ENCODE measurements around the gene SULT2A1. TPM values are rescaled to one million over a fixed set of nuclear protein-coding genes. Genes with fewer than 3 reads are reported as not detected.

SULT2A1 gene
- total and polyA plus RNA-seq, 2 of the 8 experiments (the other 6 are each of a cell fraction or from before 2014, with no cell fraction given), result not detected

GRCh38 chr19:47848425-47848822 is 37.7 kb downstream of the SULT2A1 start:
- peak; percentile 95; the same call in 1 of the 2 replicates for TF ChIP-seq KDM1A (IDR thresholded peaks at IDR 0.05; ENCODE audit: borderline replicate concordance, low read length)
- TF ChIP-seq KDM4A (IDR thresholded peaks at IDR 0.05; ENCODE audit: low read depth, low read length, severe bottlenecking), result no peak
- H2AK5ac ChIP-seq (ENCODE audit: low read depth, low read length), result no peak overlapping the region
- peak overlapping the region; percentile 26 to 52 (median 34); a peak in 7 of 8 replicates for H3K4me3 ChIP-seq (ENCODE audit: extremely low read depth in 1 of 4, insufficient read depth in 2 of 4, low read depth in 3 of 4, low read length in 4 of 4)
- H3K4ac ChIP-seq (replicated peaks; ENCODE audit: insufficient read length, low read depth, low read length), result peak overlapping the region; percentile 2
- H4K8ac ChIP-seq (ENCODE audit: extremely low read depth, insufficient read depth, low read length), result no peak overlapping the region
- H4K91ac ChIP-seq (replicated peaks; ENCODE audit: insufficient read length, low read length), result peak overlapping the region; percentile 77
- peak overlapping the region; percentile 83 for H3K27ac ChIP-seq (ENCODE audit: low read depth, low read length)
- peak overlapping the region; percentile 94 for H2BK5ac ChIP-seq (ENCODE audit: low read depth, low read length)
- H3K23ac ChIP-seq (ENCODE audit: insufficient read length), result no peak overlapping the region
- no peaks in the 10 kb centered on the region for H3K79me1 ChIP-seq (ENCODE audit: low read depth, low read length)
- H3K9ac ChIP-seq (replicated peaks in 1 of 4; ENCODE audit: extremely low read depth in 1 of 4, low read depth in 3 of 4, low read length in 3 of 4), result peak overlapping the region in 2 of 4 experiments; percentile 29 to 45; a peak in 2 of 7 replicates
- H2BK15ac ChIP-seq (ENCODE audit: low read length), result peak overlapping the region; percentile 77; the same call in 1 of the 2 replicates
- DNase-seq (ENCODE audit: low read depth in 1 of 2, low spot score in 2 of 2), result no peak
- no peak overlapping the region for H2BK120ac ChIP-seq (replicated peaks; ENCODE audit: low read depth, low read length)
- no peak overlapping the region for H3K56ac ChIP-seq (replicated peaks; ENCODE audit: insufficient read length, low read depth, low read length)
- no peaks in the 10 kb centered on the region for H4K20me1 ChIP-seq (replicated peaks in 1 of 2; ENCODE audit: control insufficient read depth in 1 of 2, insufficient read depth in 2 of 2, low read length in 2 of 2)
- no peaks in the 10 kb centered on the region for H3K79me2 ChIP-seq (ENCODE audit: control insufficient read depth in 1 of 2, insufficient read depth in 2 of 2, low read length in 2 of 2)
- CTCF ChIA-PET (ENCODE audit: partially characterized antibody), result interaction anchor here (0.6 to 6.4 kb wide), 19 partner anchors 9 to 410 kb away, joined by 3 to 83 read pairs (median 4); partner anchors contain the start of gene CRX
- H3K36me3 ChIP-seq (ENCODE audit: control insufficient read depth in 2 of 4, insufficient read depth in 4 of 4, low read length in 3 of 4), result no peaks in the 10 kb centered on the region
- WGBS, 2 experiments (ENCODE audit: extremely low coverage in 1 of 2, insufficient coverage in 1 of 2, insufficient read length in 1 of 2, insufficient replicate concordance in 2 of 2, low coverage in 1 of 2, low lambda C conversion rate in 2 of 2, missing lambda C conversion rate in 1 of 2), result 61% methylated on average over 10 of the region's 10 CpGs; no CpG with 5 or more reads in 1 of the 2 experiments
- peak overlapping the region; percentile 49 for H2BK20ac ChIP-seq (ENCODE audit: low read length)
- H3K27me3 ChIP-seq (replicated peaks in 1 of 4; ENCODE audit: control insufficient read depth in 3 of 4, extremely low read depth in 1 of 4, insufficient read depth in 3 of 4, low read length in 3 of 4), result no peaks in the 10 kb centered on the region
- H2AFZ ChIP-seq (ENCODE audit: low read length), result peak overlapping the region; percentile 54
- H3K18ac ChIP-seq (ENCODE audit: extremely low read depth, low read length), result peak overlapping the region; percentile 17; the same call in 1 of the 2 replicates
- POLR2A ChIA-PET (ENCODE audit: partially characterized antibody), result interaction anchor here (1.5 to 2.7 kb wide), 7 partner anchors 9 to 60 kb away, joined by 3 to 31 read pairs (median 12); no protein-coding TSS in a partner anchor
- peak overlapping the region; percentile 95 for H2BK12ac ChIP-seq (ENCODE audit: low read depth, low read length)
- H3K4me1 ChIP-seq (replicated peaks in 1 of 4; ENCODE audit: control insufficient read depth in 3 of 4, insufficient read depth in 4 of 4, low read length in 3 of 4), result peaks cover 5 to 12% (median 8%) of the 10 kb centered on the region in 4 experiments; a peak in 5 of 7 replicates
- H3K14ac ChIP-seq (ENCODE audit: insufficient read length), result no peak overlapping the region
- peak overlapping the region; percentile 65 for H4K5ac ChIP-seq (ENCODE audit: insufficient read length, low read depth, low read length)
- H3K9me3 ChIP-seq (ENCODE audit: insufficient read depth in 2 of 2, low read depth in 1 of 2, low read length in 1 of 2), result no peaks in the 10 kb centered on the region
- peaks cover 3% of the 10 kb centered on the region; the same call in 1 of the 2 replicates for H3K23me2 ChIP-seq (ENCODE audit: low read depth, low read length)
- H3K4me2 ChIP-seq (ENCODE audit: insufficient read depth in 1 of 2, low read depth in 2 of 2, low read length in 2 of 2), result peak overlapping the region; percentile 75 to 83
- FAIRE-seq, result no peak
